Activated CD4-positive, alpha-beta T cell treated with anti-CD3 and anti-CD28 coated beads, Interleukin-2, amount 50 U/mL, for 1 hour (primary cell): ENCODE results near the gene LPP.

Experiments used
- DNase-seq: peaks from one replicate; pipeline ENCODE4 v3.0.0-alpha.2; 2020

Gene LPP

GRCh38 chr3:188789251-188789650 lies 635.3 kb downstream of the LPP start:
- no peak for DNase-seq

GRCh38 chr3:188791311-188791710 lies 637.4 kb downstream of the LPP start:
- DNase-seq, result no peak

- no peak for DNase-seq
Observed at GRCh38 chr3:188792793-188793192, 638.8 kb downstream of the LPP start.

DNA sequence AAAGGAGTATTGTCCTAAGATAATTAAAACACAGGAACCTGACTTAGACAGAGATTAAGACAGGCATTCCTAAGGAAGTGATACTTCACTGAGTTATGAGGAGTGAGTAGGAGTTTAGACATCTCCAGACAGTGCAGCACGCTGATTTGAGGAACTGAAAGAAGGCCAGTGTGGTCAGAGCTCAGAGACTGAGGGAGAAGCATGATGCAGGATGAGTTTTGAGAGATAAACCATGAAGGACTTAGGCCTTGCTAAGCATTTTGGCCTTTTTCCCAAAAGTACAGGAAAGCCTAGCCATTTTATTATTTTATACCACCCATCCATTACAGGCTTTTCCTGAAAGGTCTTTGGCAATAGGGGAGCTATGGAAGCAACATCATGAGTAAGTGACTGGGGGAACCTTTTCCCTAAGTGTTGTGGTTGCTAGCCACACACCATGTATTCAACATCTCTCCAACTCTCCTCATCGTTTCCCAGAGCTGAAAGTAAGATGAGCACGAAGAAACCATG lies 642.2 kb downstream of the LPP start:
- no peak for DNase-seq

GRCh38 chr3:188797045-188797444 lies 643.1 kb downstream of the LPP start:
- DNase-seq, result no peak

- no peak for DNase-seq
Observed at GRCh38 chr3:188798556-188799145, 644.7 kb downstream of the LPP start.

GRCh38 chr3:188801393-188801792 lies 647.4 kb downstream of the LPP start:
- DNase-seq, result no peak

- no peak for DNase-seq
Observed at GRCh38 chr3:188802645-188803044, 648.7 kb downstream of the LPP start.

- DNase-seq, result no peak
Observed at GRCh38 chr3:188807006-188807405, 653.0 kb downstream of the LPP start.

DNA sequence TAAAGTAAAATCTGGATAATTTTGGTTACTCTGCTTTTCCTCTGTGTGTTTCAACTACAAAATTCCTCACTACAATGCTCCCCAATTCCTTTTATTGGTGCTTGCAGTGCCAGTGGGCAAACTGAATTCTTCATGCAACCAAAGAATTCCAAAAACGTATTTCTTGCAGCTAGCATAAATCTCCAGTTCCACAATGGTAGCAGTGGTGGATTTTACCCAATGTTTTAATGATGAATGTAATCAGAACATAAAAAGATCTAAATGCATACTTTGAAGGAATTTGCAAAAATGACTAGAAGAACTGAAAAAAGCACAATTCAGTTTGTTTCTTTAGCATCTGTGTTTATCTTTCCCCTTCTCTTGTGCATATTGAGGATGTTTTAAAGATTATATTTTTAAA lies 658.2 kb downstream of the LPP start:
- DNase-seq, result no peak

DNA sequence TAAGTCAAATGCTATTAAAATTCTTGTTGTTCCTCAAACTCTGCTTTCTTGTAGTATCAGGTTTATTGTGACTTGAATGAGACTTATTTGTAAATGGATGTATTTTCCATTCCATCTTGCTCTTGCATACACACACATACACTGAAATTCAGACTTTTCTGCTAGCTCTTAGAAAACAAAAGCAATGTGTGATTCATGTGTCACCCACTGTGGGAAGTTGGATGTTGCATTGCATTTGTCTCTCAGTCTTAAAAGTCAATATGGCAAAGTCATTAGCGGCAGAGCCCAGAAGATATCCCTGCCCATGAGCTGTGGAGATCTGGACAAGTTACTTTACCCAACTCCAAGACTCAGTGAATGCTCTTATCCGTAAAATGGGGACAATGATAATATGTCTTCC lies 660.6 kb downstream of the LPP start:
- no peak for DNase-seq

GRCh38 chr3:188817103-188817934 lies 663.4 kb downstream of the LPP start:
- no peak for DNase-seq

- DNase-seq, result no peak
Observed at GRCh38 chr3:188817935-188818269, 663.9 kb downstream of the LPP start.

- DNase-seq, result no peak
Observed at GRCh38 chr3:188818282-188818681, 664.3 kb downstream of the LPP start.

DNA sequence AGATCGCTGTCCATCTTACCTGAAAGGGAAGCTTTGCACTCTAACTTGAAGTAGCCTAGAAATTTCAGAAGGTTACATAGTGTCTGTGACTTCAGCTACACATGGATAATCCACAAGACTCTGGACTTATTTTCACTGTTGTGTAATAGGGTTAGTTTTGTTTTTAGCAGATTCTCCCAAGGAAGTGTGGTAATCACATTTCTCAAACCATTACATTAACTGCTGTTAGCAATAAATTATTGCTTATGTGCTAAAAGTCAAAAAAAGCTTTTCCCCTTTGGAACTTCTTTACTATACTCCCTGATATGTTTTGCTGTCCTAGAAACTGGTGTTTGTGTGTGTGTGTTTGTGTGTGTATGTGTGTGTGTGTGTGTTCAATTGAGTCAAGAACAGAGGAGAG lies 666.0 kb downstream of the LPP start:
- DNase-seq, result no peak

- DNase-seq, result no peak
Observed at GRCh38 chr3:188822004-188822403, 668.0 kb downstream of the LPP start.

DNA sequence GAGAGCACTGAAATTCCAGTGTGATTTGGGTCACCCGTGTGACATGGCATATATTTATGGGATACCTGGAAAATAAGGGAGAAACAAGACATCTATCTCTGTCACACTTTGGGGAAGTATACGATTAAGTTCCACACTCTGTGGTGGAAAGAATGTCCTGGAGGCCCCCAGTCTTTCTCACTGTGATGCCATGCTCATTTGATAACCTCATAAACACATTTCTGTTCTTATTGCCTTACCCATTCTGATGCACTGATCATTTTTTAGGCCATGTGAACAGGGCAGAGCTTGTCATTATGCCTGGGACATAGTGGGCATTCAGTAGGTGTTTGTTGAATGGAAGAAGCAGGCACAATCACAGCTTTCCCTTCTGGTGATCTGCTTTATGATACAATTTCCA lies 668.5 kb downstream of the LPP start:
- no peak for DNase-seq

GRCh38 chr3:188824566-188824965 lies 670.6 kb downstream of the LPP start:
- DNase-seq, result no peak

GRCh38 chr3:188825901-188826300 lies 671.9 kb downstream of the LPP start:
- no peak for DNase-seq

DNA sequence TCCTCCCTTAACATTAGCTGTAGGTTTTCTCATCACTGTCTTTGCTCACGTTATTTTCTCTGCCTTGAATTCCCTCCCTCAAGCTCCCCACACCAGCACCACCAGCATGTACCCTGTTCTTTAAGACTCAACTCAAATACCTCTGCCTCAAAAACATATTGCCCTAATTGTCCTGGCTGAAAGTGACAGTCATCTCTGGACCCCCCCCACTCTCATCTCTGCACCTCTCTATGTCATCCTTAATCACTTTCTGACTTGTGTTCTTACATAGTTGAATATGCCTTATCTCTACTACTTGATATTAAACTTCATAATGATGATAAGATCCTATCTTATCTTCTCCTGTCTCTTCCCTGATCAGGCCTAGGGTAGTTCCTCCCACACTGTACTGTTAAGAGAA lies 672.6 kb downstream of the LPP start:
- DNase-seq, result no peak

DNA sequence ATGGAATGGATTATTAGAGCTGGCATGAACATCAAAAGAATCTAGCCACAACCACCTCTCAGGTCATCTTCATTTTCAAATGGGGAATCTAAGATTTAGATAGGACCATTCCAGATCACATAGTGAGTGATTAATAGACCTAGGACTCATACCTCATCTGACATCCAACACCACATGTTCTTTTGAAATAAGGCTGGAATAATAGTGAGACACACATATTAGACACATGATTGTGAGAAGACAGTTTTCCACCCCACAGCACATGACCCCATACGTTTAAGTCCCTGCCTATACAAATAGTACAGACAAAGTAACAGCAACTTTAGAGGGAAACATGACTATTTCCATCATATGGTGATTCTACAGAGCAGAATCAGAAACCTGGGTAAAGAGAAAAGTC lies 673.1 kb downstream of the LPP start:
- DNase-seq, result no peak

DNA sequence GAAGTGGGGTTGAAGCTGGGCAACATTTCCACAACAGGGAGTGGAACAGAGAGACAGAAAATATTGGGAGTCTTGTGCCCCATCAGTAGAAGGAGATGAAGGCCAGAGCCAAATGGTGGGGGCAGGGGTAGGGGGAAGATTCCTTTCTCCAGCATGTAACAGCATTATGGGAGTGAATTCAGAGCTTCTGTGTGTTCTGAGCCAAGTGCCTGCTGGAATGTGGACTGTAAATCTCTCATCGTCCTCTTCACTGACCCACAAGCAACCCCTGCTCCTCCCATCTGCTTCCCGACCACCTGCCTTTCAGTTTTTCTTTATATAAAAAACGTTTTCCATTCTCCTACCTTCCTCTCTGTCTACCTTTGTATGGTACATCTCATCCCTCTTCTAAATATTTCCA lies 673.6 kb downstream of the LPP start:
- DNase-seq, result no peak

DNA sequence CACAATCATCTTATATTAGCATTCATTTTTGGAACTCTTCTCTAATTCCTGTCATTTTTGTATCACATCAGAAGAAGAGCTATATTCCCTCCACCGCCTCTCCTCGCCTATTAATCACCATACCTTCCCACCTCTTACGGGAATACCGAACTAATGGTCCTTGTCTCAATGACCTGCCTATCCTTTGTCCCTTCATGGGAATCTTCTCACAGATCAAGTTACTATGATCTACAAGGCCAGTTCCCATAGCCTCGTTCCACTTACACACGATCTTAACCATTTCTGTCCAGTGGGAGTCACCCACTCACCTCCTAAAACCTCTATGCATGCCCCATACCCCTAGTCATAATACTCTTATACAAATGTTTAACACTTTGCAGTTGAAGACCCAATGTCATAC lies 675.2 kb downstream of the LPP start:
- DNase-seq, result no peak

- no peak for DNase-seq
Observed at GRCh38 chr3:188829576-188829975, 675.6 kb downstream of the LPP start.

GRCh38 chr3:188830893-188831292 lies 676.9 kb downstream of the LPP start:
- no peak for DNase-seq
